NCI-H146 treated with DMSO at 0.1 percent for 48 hours (cell line): Measurements from ENCODE around the gene PRDX5.
A peak's percentile ranks its signal among the peaks of the same experiment; 100 is the strongest.
"Not testable (repeated sequence)": the region's sequence is repeated elsewhere in the genome, so short reads cannot be mapped to it uniquely, and the experiment has no call there.

Source experiments
- DNase-seq: peaks from one replicate; lab custom pipeline; 2025; ENCODE audit not compliant: unreplicated experiment; lab: John Stamatoyannopoulos, UW

The PRDX5 gene

GRCh38 chr11:64305691-64306562 is 12.0 kb upstream of the PRDX5 start:
- peak; percentile 41 for DNase-seq

GRCh38 chr11:64306563-64306875 is 11.4 kb upstream of the PRDX5 start:
- no peak for DNase-seq

GRCh38 chr11:64306876-64307622 is 10.9 kb upstream of the PRDX5 start:
- DNase-seq = no peak

- not testable (repeated sequence) for DNase-seq
Measured at GRCh38 chr11:64307795-64308194, 10.1 kb upstream of the PRDX5 start.

GRCh38 chr11:64312947-64313346 is 5.0 kb upstream of the PRDX5 start:
- DNase-seq = no peak

- no peak for DNase-seq
Measured at GRCh38 chr11:64313491-64314145, 4.3 kb upstream of the PRDX5 start.

- DNase-seq = no peak
Measured at GRCh38 chr11:64314146-64314804, 3.6 kb upstream of the PRDX5 start.

GRCh38 chr11:64314805-64315561 is 2.9 kb upstream of the PRDX5 start:
- no peak for DNase-seq

GRCh38 chr11:64315667-64316526 is 2.0 kb upstream of the PRDX5 start:
- DNase-seq = not testable (repeated sequence)

GRCh38 chr11:64316672-64317324 is 1.1 kb upstream of the PRDX5 start:
- no peak for DNase-seq

GRCh38 chr11:64317325-64317960 is 478 bp upstream of the PRDX5 start, which contains the start of gene TRMT112:
TSS of gene TRMT112 (minus strand) at chr11:64317559. CDS start at chr11:64317526, 33 bp downstream.
- peak; percentile 92 for DNase-seq

GRCh38 chr11:64318766-64319761 is 1.1 kb downstream of the PRDX5 start:
- no peak for DNase-seq

GRCh38 chr11:64320556-64320955 is 2.6 kb downstream of the PRDX5 start:
- no peak for DNase-seq

GRCh38 chr11:64321026-64321425 is 3.1 kb downstream of the PRDX5 start:
- DNase-seq = no peak

- DNase-seq = no peak
Measured at GRCh38 chr11:64321533-64321932, 3.6 kb downstream of the PRDX5 start.

- DNase-seq = no peak
Measured at GRCh38 chr11:64322925-64323260, 5.0 kb downstream of the PRDX5 start.

GRCh38 chr11:64323373-64323772 is 5.5 kb downstream of the PRDX5 start:
- DNase-seq = no peak
